BJ (cell line): Measurements from ENCODE around the gene FARP2. TPM values are rescaled to one million over a fixed set of nuclear protein-coding genes. Genes with fewer than 3 reads are reported as not detected.

ENCODE experiments used
- CTCF ChIA-PET: fragments of 350-600 bp; formaldehyde crosslinking; extraction: SDS; loops from one replicate; lab custom pipeline; 2021; ENCODE audit warnings: antibody characterized with exemption, inconsistent platforms; lab: Yijun Ruan, JAX
- POLR2A ChIA-PET: fragments of 300-600 bp; sonication (Branson Sonifier 250); formaldehyde crosslinking; extraction: SDS; loops from one replicate; lab custom pipeline; 2021; ENCODE audit warnings: antibody characterized with exemption; lab: Charles Lee
- DNase-seq: peaks from one replicate; pipeline ENCODE4 v3.0.0-alpha.2; 2011; ENCODE audit warnings: low read depth
- H3K27me3 ChIP-seq: 2 replicates; pipeline ENCODE4 v1.6.0; 2011; ENCODE audit warnings: low read length; ENCODE audit not compliant: control insufficient read depth, insufficient read depth
- H3K36me3 ChIP-seq: 2 replicates; pipeline ENCODE4 v1.5.1; 2011; ENCODE audit warnings: low read length; ENCODE audit not compliant: control insufficient read depth, insufficient read depth
- H3K4me3 ChIP-seq: 2 replicates; pipeline ENCODE4 v1.5.1; 2011; ENCODE audit warnings: low read depth, mild to moderate bottlenecking, control low read depth, low read length
- CTCF ChIP-seq: IDR thresholded peaks from 2 replicates; pipeline ENCODE4 v1.5.1; 2011; ENCODE audit warnings: low read depth, mild to moderate bottlenecking, control low read depth, inconsistent platforms, low read length, moderate library complexity; ENCODE audit not compliant: insufficient read depth
- polyA plus RNA-seq: library from polyadenylated mRNA; depleted of rRNA; stranded (reverse); fragments of >200 nt; gene quantifications from 2 replicates; pipeline ENCODE4 v1.2.3, GENCODE V29; 2011

Gene FARP2
- polyA plus RNA-seq, 1 experiment = 28.7 TPM

- peaks cover 19% of the 10 kb centered on the region for H3K36me3 ChIP-seq
- ChIA-PET CTCF (interaction anchor here (1.3 kb wide), 1 partner anchor 489 kb away, joined by 4 read pairs; no protein-coding TSS in a partner anchor), POLR2A (no interaction called here)
- H3K27me3 ChIP-seq = no peaks in the 10 kb centered on the region
- DNase-seq = no peak
- TF ChIP-seq CTCF = no peak
- no peak overlapping the region for H3K4me3 ChIP-seq
These were observed 16.1 kb upstream of the FARP2 start for GRCh38 chr2:241339839-241340630.

- TF ChIP-seq CTCF = no peak
- Histone ChIP-seq H3K27me3 (no peaks in the 10 kb centered on the region), H3K36me3 (peaks cover 21% of the 10 kb centered on the region), H3K4me3 (no peak overlapping the region)
- POLR2A ChIA-PET = no interaction called here
- DNase-seq = no peak
- CTCF ChIA-PET = interaction anchor here (1.3 kb wide), 1 partner anchor 489 kb away, joined by 4 read pairs; no protein-coding TSS in a partner anchor
These were observed 15.4 kb upstream of the FARP2 start for GRCh38 chr2:241340631-241341163.

DNA sequence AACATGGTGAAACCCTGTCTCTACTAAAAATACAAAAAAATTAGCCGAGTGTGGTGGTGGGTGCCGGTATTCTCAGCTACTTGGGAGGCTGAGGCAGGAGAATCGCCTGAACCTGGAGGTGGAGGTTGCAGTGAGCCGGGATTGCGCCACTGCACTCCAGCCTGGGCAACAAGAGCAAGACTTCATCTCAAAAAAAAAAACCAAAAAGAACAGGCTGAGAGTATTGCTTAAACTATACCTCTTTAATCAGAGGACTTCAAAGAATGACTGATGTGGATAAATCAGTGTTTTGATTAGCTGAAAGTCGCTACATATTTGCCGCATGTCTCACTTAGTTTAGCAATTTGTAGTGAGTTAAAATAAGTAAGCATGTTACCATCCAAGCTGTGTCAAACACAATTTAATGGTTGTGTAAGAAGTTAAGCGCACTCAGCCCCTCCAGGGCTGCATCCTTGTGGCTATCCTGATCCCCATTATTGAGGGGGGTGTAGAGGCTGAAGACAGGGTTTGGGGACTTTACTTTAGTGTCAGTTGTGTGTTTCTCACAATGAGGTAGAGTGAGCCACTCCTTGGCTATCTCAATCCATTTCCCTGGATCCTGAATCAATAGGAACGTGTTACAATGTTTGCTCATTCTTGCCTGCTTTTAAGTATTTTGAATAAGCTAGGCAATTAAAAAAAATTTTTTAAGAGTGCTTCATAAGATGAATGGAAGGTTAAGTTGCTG, 11.0 kb upstream of the FARP2 start:
- Histone ChIP-seq H3K36me3 (peaks cover 32% of the 10 kb centered on the region), H3K4me3 (no peak overlapping the region), H3K27me3 (no peaks in the 10 kb centered on the region)
- TF ChIP-seq CTCF = no peak
- no peak for DNase-seq
- ChIA-PET POLR2A (interaction anchor here (0.6 kb wide), 1 partner anchor 12 kb away, joined by 3 read pairs; no protein-coding TSS in a partner anchor), CTCF (no interaction called here)

DNA sequence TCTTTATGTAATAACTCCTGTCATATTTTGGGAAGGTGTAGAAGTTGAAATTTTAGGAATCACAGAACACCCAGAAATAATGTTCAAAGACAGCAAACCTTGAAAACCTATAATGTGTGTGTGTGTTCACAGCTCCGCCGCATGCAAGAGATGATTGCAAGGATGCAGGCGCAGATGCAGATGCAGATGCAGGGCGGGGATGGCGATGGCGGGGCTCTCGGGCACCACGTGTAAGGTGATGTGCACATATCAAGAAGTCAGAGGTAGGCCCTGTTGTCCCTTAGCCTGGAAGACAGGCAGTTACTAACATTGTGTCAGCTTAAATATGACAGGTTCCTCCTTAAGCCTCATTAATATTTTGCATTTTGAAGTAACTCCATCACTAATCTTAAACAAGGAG, 6.1 kb upstream of the FARP2 start:
- TF ChIP-seq CTCF = no peak
- Histone ChIP-seq H3K4me3 (no peak overlapping the region), H3K36me3 (peaks cover 35% of the 10 kb centered on the region), H3K27me3 (no peaks in the 10 kb centered on the region)
- no peak for DNase-seq
- POLR2A ChIA-PET = no interaction called here
- CTCF ChIA-PET = no interaction called here

GRCh38 chr2:241350530-241350877, 5.6 kb upstream of the FARP2 start:
- ChIA-PET CTCF (interaction anchor here (1.3 kb wide), 1 partner anchor 14 kb away, joined by 4 read pairs; no protein-coding TSS in a partner anchor), POLR2A (no interaction called here)
- TF ChIP-seq CTCF = no peak
- peaks cover 33% of the 10 kb centered on the region for H3K36me3 ChIP-seq
- DNase-seq = no peak
- no peak overlapping the region for H3K4me3 ChIP-seq
- H3K27me3 ChIP-seq = no peaks in the 10 kb centered on the region
